ENCODE data around the gene ZGRF1.
"Not testable (repeated sequence)": the region's sequence is repeated elsewhere in the genome, so short reads cannot be mapped to it uniquely, and the experiment has no call there.

Gene ZGRF1

GRCh38 chr4:112636688-112637551 lies at the start of gene ZGRF1, which contains the start of gene LARP7:
ZGRF1 (minus strand) TSS chr4:112636909; CDS start chr4:112633176, 3,733 bp downstream.
LARP7 (plus strand) TSS chr4:112637143; CDS start chr4:112644670, 7,527 bp downstream.
- peak; percentile 99 for DNase-seq

- no peak for DNase-seq
These were observed 44.3 kb upstream of the ZGRF1 start for GRCh38 chr4:112680996-112681395.

GRCh38 chr4:112677519-112678091 lies 40.9 kb upstream of the ZGRF1 start:
- DNase-seq = no peak

- no peak for DNase-seq
These were observed 37.7 kb upstream of the ZGRF1 start for GRCh38 chr4:112674376-112674775.

GRCh38 chr4:112673686-112674085 lies 37.0 kb upstream of the ZGRF1 start:
- DNase-seq = no peak

- DNase-seq = no peak
These were observed 36.4 kb upstream of the ZGRF1 start for GRCh38 chr4:112673076-112673475.

GRCh38 chr4:112668131-112668530 lies 31.4 kb upstream of the ZGRF1 start:
- no peak for DNase-seq

- DNase-seq = no peak
These were observed 27.9 kb upstream of the ZGRF1 start for GRCh38 chr4:112664611-112665010.

GRCh38 chr4:112656115-112656514 lies 19.4 kb upstream of the ZGRF1 start:
- not testable (repeated sequence) for DNase-seq

- no peak for DNase-seq
These were observed 18.6 kb upstream of the ZGRF1 start for GRCh38 chr4:112655270-112655669.

- no peak for DNase-seq
These were observed 15.5 kb upstream of the ZGRF1 start for GRCh38 chr4:112652216-112652615.

GRCh38 chr4:112651641-112652040 lies 14.9 kb upstream of the ZGRF1 start:
- DNase-seq = no peak

GRCh38 chr4:112650332-112650731 lies 13.6 kb upstream of the ZGRF1 start:
- no peak for DNase-seq

GRCh38 chr4:112649055-112649408 lies 12.3 kb upstream of the ZGRF1 start:
- no peak for DNase-seq

- DNase-seq = no peak
These were observed 11.8 kb upstream of the ZGRF1 start for GRCh38 chr4:112648263-112649054.

- DNase-seq = no peak
These were observed 11.1 kb upstream of the ZGRF1 start for GRCh38 chr4:112647785-112648184.

- no peak for DNase-seq
These were observed 10.2 kb upstream of the ZGRF1 start for GRCh38 chr4:112646632-112647537.

- DNase-seq = no peak
These were observed 9.0 kb upstream of the ZGRF1 start for GRCh38 chr4:112645541-112646329.

GRCh38 chr4:112644595-112645535 lies 8.2 kb upstream of the ZGRF1 start:
- not testable (repeated sequence) for DNase-seq

GRCh38 chr4:112642526-112642925 lies 5.8 kb upstream of the ZGRF1 start:
- DNase-seq = no peak

- DNase-seq = no peak
These were observed 800 bp upstream of the ZGRF1 start for GRCh38 chr4:112637552-112637866.
